H9 (cell line): ENCODE measurements around the gene ABCG4. TPM values are rescaled to one million over a fixed set of nuclear protein-coding genes. Genes with fewer than 3 reads are reported as not detected.

Source experiments
- DNase-seq: peaks from one replicate; pipeline ENCODE4 v3.0.0-alpha.2; 2017
- H2AFZ ChIP-seq: one replicate; pipeline ENCODE4 v1.6.1; 2013; ENCODE audit warnings: mild to moderate bottlenecking, low read length, control low read depth, moderate library complexity
- H2AK5ac ChIP-seq: 2 replicates; pipeline ENCODE4 v1.6.1; 2013; ENCODE audit warnings: low read length, control low read depth, mixed read lengths; ENCODE audit not compliant: insufficient read length
- H2BK120ac ChIP-seq: one replicate; pipeline ENCODE4 v1.6.1; 2013; ENCODE audit warnings: low read depth, mild to moderate bottlenecking, low read length, control low read depth, inconsistent platforms; ENCODE audit not compliant: poor library complexity, severe bottlenecking
- H2BK12ac ChIP-seq: 2 replicates; pipeline ENCODE4 v1.6.1; 2013; ENCODE audit warnings: low read length, control low read depth, mixed read lengths, low read depth; ENCODE audit not compliant: insufficient read length
- H2BK15ac ChIP-seq: 2 replicates; pipeline ENCODE4 v1.6.1; 2013; ENCODE audit warnings: low read depth, low read length, control low read depth
- H2BK20ac ChIP-seq: one replicate; pipeline ENCODE4 v1.6.1; 2013; ENCODE audit warnings: low read depth, mild to moderate bottlenecking, low read length, control low read depth, inconsistent platforms; ENCODE audit not compliant: poor library complexity, severe bottlenecking
- H2BK5ac ChIP-seq: 2 replicates; pipeline ENCODE4 v1.6.1; 2013; ENCODE audit warnings: low read length, control low read depth, mixed read lengths; ENCODE audit not compliant: insufficient read length
- H3K14ac ChIP-seq: 2 replicates; pipeline ENCODE4 v1.6.1; 2013; ENCODE audit warnings: low read length, control low read depth; ENCODE audit not compliant: insufficient read depth
- H3K18ac ChIP-seq: 2 replicates; pipeline ENCODE4 v1.6.1; 2013; ENCODE audit warnings: low read depth, mild to moderate bottlenecking, mixed read lengths, low read length, control low read depth; ENCODE audit not compliant: insufficient read length
- H3K23ac ChIP-seq: 2 replicates; pipeline ENCODE4 v1.6.1; 2013; ENCODE audit warnings: low read length, control low read depth, mixed read lengths, low read depth; ENCODE audit not compliant: insufficient read length
- H3K23me2 ChIP-seq: 2 replicates; pipeline ENCODE4 v1.6.1; 2013; ENCODE audit warnings: low read depth, mild to moderate bottlenecking, mixed read lengths, low read length, control low read depth; ENCODE audit not compliant: insufficient read length, poor library complexity, severe bottlenecking
- H3K27ac ChIP-seq: 2 replicates; pipeline ENCODE4 v1.5.1; 2013; ENCODE audit warnings: low read length, control low read depth, mixed read lengths, low read depth; ENCODE audit not compliant: insufficient read length
- H3K27me3 ChIP-seq: 2 replicates; pipeline ENCODE4 v1.6.1; 2013; ENCODE audit warnings: low read length, control low read depth, inconsistent platforms; ENCODE audit not compliant: insufficient read depth
- H3K4ac ChIP-seq: 2 replicates; pipeline ENCODE4 v1.6.1; 2013; ENCODE audit warnings: low read depth, mild to moderate bottlenecking, control low read depth, inconsistent platforms, low read length, moderate library complexity
- H3K4me1 ChIP-seq: 2 replicates; pipeline ENCODE4 v1.6.1; 2013; ENCODE audit warnings: low read length, control low read depth, inconsistent platforms; ENCODE audit not compliant: insufficient read depth
- H3K4me2 ChIP-seq: 2 replicates; pipeline ENCODE4 v1.6.1; 2013; ENCODE audit warnings: low read length, control low read depth, mixed read lengths; ENCODE audit not compliant: insufficient read length, insufficient read depth
- H3K56ac ChIP-seq: 2 replicates; pipeline ENCODE4 v1.6.1; 2013; ENCODE audit warnings: low read depth, mild to moderate bottlenecking, mixed read lengths, low read length, control low read depth; ENCODE audit not compliant: insufficient read length
- H3K79me1 ChIP-seq: 2 replicates; pipeline ENCODE4 v1.6.1; 2013; ENCODE audit warnings: low read depth, mild to moderate bottlenecking, moderate library complexity, low read length, control low read depth, inconsistent platforms; ENCODE audit not compliant: insufficient read depth, poor library complexity, severe bottlenecking
- H3K79me2 ChIP-seq: 2 replicates; pipeline ENCODE4 v1.6.1; 2013; ENCODE audit warnings: low read length, control low read depth, inconsistent platforms; ENCODE audit not compliant: insufficient read depth
- H3K9ac ChIP-seq: 2 replicates; pipeline ENCODE4 v1.6.1; 2013; ENCODE audit warnings: low read length, control low read depth, mixed read lengths; ENCODE audit not compliant: insufficient read length; ENCODE audit errors: extremely low read depth
- H3K9me3 ChIP-seq: one replicate; pipeline ENCODE4 v1.6.1; 2013; ENCODE audit warnings: low read depth, low read length, inconsistent platforms; ENCODE audit not compliant: control insufficient read depth
- H3T11ph ChIP-seq: one replicate; pipeline ENCODE4 v1.6.1; 2013; ENCODE audit warnings: mild to moderate bottlenecking, low read length, control low read depth, inconsistent platforms
- H4K20me1 ChIP-seq: one replicate; pipeline ENCODE4 v1.6.1; 2013; ENCODE audit not compliant: control insufficient read depth, insufficient read length, insufficient read depth
- H4K5ac ChIP-seq: 2 replicates; pipeline ENCODE4 v1.6.1; 2013; ENCODE audit warnings: low read depth, mild to moderate bottlenecking, mixed read lengths, low read length, control low read depth; ENCODE audit not compliant: insufficient read length
- H4K8ac ChIP-seq: replicated peaks from 2 replicates; pipeline ENCODE4 v1.6.1; 2013; ENCODE audit warnings: low read length, control low read depth, mixed read lengths, low read depth; ENCODE audit not compliant: insufficient read length
- H4K91ac ChIP-seq: 2 replicates; pipeline ENCODE4 v1.6.1; 2013; ENCODE audit warnings: low read depth, mild to moderate bottlenecking, moderate library complexity, mixed read lengths, low read length, control low read depth; ENCODE audit not compliant: insufficient read length
- H3K27ac Mint-ChIP-seq, 3 experiments: 2 replicates in 2 of 3; 3 replicates in 1 of 3; pipeline ENCODE4 v1.8.0; 2020 to 2021; ENCODE audit warnings: mixed read lengths in 3 of 3, mild to moderate bottlenecking in 1 of 3, moderate library complexity in 1 of 3
- H3K27me3 Mint-ChIP-seq: 2 replicates; pipeline ENCODE4 v1.8.0; 2021; ENCODE audit warnings: low read depth, mild to moderate bottlenecking, moderate library complexity, mixed read lengths
- H3K36me3 Mint-ChIP-seq, 3 experiments: 2 replicates in 2 of 3; 3 replicates in 1 of 3; pipeline ENCODE4 v1.8.0; 2020 to 2021; ENCODE audit warnings: low read depth in 3 of 3, mixed read lengths in 3 of 3; ENCODE audit not compliant: insufficient read depth in 1 of 3
- H3K4me1 Mint-ChIP-seq, 2 experiments: 2 replicates each; pipeline ENCODE4 v1.8.0; 2020; ENCODE audit warnings: mixed read lengths in 2 of 2
- H3K4me3 Mint-ChIP-seq, 2 experiments: 2 replicates in 1 of 2; 3 replicates in 1 of 2; pipeline ENCODE4 v1.8.0; 2020 to 2021; ENCODE audit warnings: mild to moderate bottlenecking in 2 of 2, mixed read lengths in 2 of 2, moderate library complexity in 1 of 2
- H3K9me3 Mint-ChIP-seq, 2 experiments: 2 replicates in 1 of 2; 3 replicates in 1 of 2; pipeline ENCODE4 v1.8.0; 2020; ENCODE audit warnings: mild to moderate bottlenecking in 2 of 2, mixed read lengths in 2 of 2, moderate library complexity in 1 of 2
- WGBS: extraction: QIAGEN DNeasy Blood & Tissue Kit; methylation state at CpG from one replicate; pipeline ENCODE4 v1.1.7; 2013; ENCODE audit warnings: missing lambda C conversion rate, low lambda C conversion rate, mixed read lengths; ENCODE audit not compliant: insufficient read length; ENCODE audit errors: extremely low coverage; 5-methylcytosine and 5-hydroxymethylcytosine counted together
- total RNA-seq: library from RNA; stranded (reverse); gene quantifications from 2 replicates; pipeline ENCODE4 v1.2.1, GENCODE V29; 2021
- TF ChIP-seq, protein P1 (sequence below): fragments of 200-600 bp; sonication (generic); conservative IDR thresholded peaks from 3 replicates; pipeline ENCODE4 v1.8.0; 2021; ENCODE audit warnings: antibody characterized with exemption, mild to moderate bottlenecking

Gene ABCG4
- total RNA-seq, 1 experiment from 2014 or later = 1.2 TPM

DNA sequence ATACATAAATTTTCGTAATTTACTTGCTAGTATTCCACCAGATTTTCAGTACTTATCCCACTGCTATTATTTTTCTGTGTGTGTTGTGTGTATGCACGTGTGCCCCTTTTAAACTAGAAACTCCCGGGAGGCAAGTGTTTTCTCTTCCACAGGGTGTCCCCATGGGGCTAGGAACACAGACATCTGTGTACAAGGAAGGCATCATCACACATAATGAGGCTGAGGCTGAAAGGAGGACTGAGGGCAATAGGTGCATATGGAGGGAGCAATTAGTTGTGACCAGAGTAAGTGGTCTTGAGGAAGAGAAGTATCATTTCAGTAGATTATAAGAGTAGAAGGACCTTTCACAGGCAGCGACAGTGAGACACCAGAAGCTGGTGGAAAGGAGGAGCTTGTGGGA is 45.1 kb upstream of the ABCG4 start:
- Histone ChIP-seq H3K4me1 (peaks cover 8% of the 10 kb centered on the region; the same call in 1 of the 2 replicates), H3T11ph (no peak overlapping the region), H3K27ac (no peak overlapping the region), H4K20me1 (no peaks in the 10 kb centered on the region), H4K8ac (no peak overlapping the region), H3K27me3 (peaks cover 5% of the 10 kb centered on the region; the same call in 1 of the 2 replicates), H3K9ac (no peak overlapping the region), H2BK120ac (no peak overlapping the region), H3K23me2 (peaks cover 26% of the 10 kb centered on the region), H2BK12ac (no peak overlapping the region), H2BK20ac (no peak overlapping the region), H3K79me2 (no peaks in the 10 kb centered on the region; the same call in 1 of the 2 replicates), H3K56ac (no peak overlapping the region), H3K4ac (no peak overlapping the region), H2AK5ac (no peak overlapping the region), H3K23ac (no peak overlapping the region), H3K79me1 (no peaks in the 10 kb centered on the region), H4K5ac (no peak overlapping the region), H2BK5ac (no peak overlapping the region), H2BK15ac (no peak overlapping the region), H3K9me3 (no peaks in the 10 kb centered on the region), H3K14ac (no peak overlapping the region), H4K91ac (no peak overlapping the region), H3K4me2 (no peak overlapping the region), H3K18ac (no peak overlapping the region), H2AFZ (no peak overlapping the region)
- peaks cover 4 to 7% (median 5%) of the 10 kb centered on the region in 3 experiments; a peak in 6 of 7 replicates for H3K36me3 Mint-ChIP-seq
- no peaks in the 10 kb centered on the region; a peak in 1 of 5 replicates for H3K9me3 Mint-ChIP-seq
- H3K27me3 Mint-ChIP-seq = peaks cover 13% of the 10 kb centered on the region
- TF ChIP-seq, protein P1, sequence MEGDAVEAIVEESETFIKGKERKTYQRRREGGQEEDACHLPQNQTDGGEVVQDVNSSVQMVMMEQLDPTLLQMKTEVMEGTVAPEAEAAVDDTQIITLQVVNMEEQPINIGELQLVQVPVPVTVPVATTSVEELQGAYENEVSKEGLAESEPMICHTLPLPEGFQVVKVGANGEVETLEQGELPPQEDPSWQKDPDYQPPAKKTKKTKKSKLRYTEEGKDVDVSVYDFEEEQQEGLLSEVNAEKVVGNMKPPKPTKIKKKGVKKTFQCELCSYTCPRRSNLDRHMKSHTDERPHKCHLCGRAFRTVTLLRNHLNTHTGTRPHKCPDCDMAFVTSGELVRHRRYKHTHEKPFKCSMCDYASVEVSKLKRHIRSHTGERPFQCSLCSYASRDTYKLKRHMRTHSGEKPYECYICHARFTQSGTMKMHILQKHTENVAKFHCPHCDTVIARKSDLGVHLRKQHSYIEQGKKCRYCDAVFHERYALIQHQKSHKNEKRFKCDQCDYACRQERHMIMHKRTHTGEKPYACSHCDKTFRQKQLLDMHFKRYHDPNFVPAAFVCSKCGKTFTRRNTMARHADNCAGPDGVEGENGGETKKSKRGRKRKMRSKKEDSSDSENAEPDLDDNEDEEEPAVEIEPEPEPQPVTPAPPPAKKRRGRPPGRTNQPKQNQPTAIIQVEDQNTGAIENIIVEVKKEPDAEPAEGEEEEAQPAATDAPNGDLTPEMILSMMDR = no peak; the same call in 2 of the 3 replicates
- H3K27ac Mint-ChIP-seq = peak overlapping the region in 1 of 3 experiments; percentile 6; a peak in 3 of 7 replicates
- peaks cover 32 to 34% of the 10 kb centered on the region in 2 experiments for H3K4me1 Mint-ChIP-seq
- no CpG with 5 or more reads among the region's 4 CpGs for WGBS
- peak overlapping the region; percentile 22 to 28; a peak in 2 of 5 replicates for H3K4me3 Mint-ChIP-seq
- no peak for DNase-seq
